ENCODE measurements around the gene RICTOR.
A peak's percentile ranks its signal among the peaks of the same experiment; 100 is the strongest.

The RICTOR gene

DNA sequence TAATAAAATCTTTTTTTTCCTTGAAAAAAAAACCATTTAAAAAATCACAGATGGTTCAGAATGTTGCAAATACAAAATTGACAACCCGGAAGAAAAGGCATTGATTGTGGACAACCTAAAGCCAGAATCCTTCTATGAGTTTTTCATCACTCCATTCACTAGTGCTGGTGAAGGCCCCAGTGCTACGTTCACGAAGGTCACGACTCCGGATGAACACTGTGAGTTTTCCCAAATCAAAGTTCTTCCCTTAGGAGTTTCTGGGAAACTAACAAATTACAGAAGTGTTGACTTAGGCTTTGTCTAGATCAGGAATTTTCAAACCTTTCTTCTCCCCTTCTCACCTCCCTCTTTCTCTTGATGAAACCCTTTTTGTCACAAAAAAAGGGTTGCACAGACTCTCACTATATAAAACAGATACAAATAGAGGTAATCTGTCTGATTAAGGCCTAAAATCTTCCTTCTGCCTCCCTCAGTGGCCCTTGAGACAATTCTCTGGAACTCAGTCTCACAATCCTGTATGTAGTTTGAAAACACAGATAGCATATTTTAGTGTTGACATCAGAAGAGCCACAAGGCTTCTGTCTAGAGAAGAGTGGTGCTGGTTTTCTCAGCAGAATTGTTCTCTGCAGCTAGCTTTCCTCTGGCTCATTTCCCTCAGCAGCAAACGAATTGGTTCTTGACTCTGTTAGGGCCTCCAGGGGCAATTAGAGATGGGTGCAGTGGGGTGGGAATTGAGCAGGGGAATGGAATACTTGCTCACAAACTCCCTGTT, 148.9 kb downstream of the RICTOR start:
- Histone ChIP-seq H3K4me2 (ENCODE audit: low read length, poor library complexity, severe bottlenecking) (no peak overlapping the region), H3K23ac (ENCODE audit: low read length in 2 of 2) (no peak overlapping the region), H2BK120ac (ENCODE audit: low read depth, low read length) (no peak overlapping the region), H2BK12ac (ENCODE audit: low read length in 2 of 2) (no peak overlapping the region), H2AK5ac (ENCODE audit: low read length, severe bottlenecking) (no peak overlapping the region), H4K8ac (ENCODE audit: low read length) (no peak overlapping the region), H3K9me3 (ENCODE audit: control insufficient read depth, low read length) (no peaks in the 10 kb centered on the region), H3K27ac (ENCODE audit: low read length, poor library complexity, severe bottlenecking) (peak overlapping the region; percentile 71), H2AFZ (ENCODE audit: low read depth, low read length) (no peak overlapping the region), H3K4ac (ENCODE audit: low read depth in 1 of 2, low read length in 2 of 2) (no peak overlapping the region), H2BK15ac (ENCODE audit: low read depth, poor library complexity, severe bottlenecking) (no peak overlapping the region), H4K91ac (ENCODE audit: low read length) (peak overlapping the region; percentile 35), H2BK5ac (ENCODE audit: low read depth, low read length, poor library complexity, severe bottlenecking) (no peak overlapping the region), H3K9ac (ENCODE audit: low read length) (peak overlapping the region; percentile 69), H3K14ac (ENCODE audit: low read length in 2 of 2) (no peak overlapping the region), H3K27me3 (ENCODE audit: control insufficient read depth in 1 of 2, insufficient read depth in 1 of 2, low read length in 2 of 2) (no peaks in the 10 kb centered on the region), H3K79me1 (replicated peaks; ENCODE audit: low read length, poor library complexity, severe bottlenecking) (peaks cover 3% of the 10 kb centered on the region), H3K4me3 (ENCODE audit: insufficient read depth in 1 of 2, low read depth in 1 of 2, low read length in 2 of 2) (peak overlapping the region in 1 of 2 experiments; percentile 7), H3K18ac (ENCODE audit: low read depth in 1 of 2, low read length in 2 of 2) (peak overlapping the region in 1 of 2 experiments; percentile 5), H3K4me1 (ENCODE audit: control insufficient read depth, insufficient read depth, low read depth, low read length) (peaks cover 6% of the 10 kb centered on the region), H3K36me3 (ENCODE audit: control insufficient read depth in 1 of 2, insufficient read depth in 2 of 2, low read depth in 1 of 2, low read length in 2 of 2) (peaks cover 16 to 97% of the 10 kb centered on the region in 2 experiments)
- peak; percentile 76 for DNase-seq
- WGBS = 63% methylated on average over 6 of the region's 6 CpGs

- 71% methylated on average over 3 of the region's 3 CpGs for WGBS
- no peak overlapping the region for H3K4ac ChIP-seq (ENCODE audit: low read depth in 1 of 2, low read length in 2 of 2)
- DNase-seq = peak; percentile 62
- H3K18ac ChIP-seq (ENCODE audit: low read depth in 1 of 2, low read length in 2 of 2) = no peak overlapping the region
- no peak overlapping the region for H2BK5ac ChIP-seq (ENCODE audit: low read depth, low read length, poor library complexity, severe bottlenecking)
- H3K14ac ChIP-seq (ENCODE audit: low read length in 2 of 2) = no peak overlapping the region
- peaks cover 3% of the 10 kb centered on the region for H3K79me1 ChIP-seq (replicated peaks; ENCODE audit: low read length, poor library complexity, severe bottlenecking)
- H3K9ac ChIP-seq (ENCODE audit: low read length) = peak overlapping the region; percentile 69
- peak overlapping the region in 1 of 2 experiments; percentile 19 for H3K4me3 ChIP-seq (ENCODE audit: insufficient read depth in 1 of 2, low read depth in 1 of 2, low read length in 2 of 2)
- H2BK15ac ChIP-seq (ENCODE audit: low read depth, poor library complexity, severe bottlenecking) = no peak overlapping the region
- no peaks in the 10 kb centered on the region for H3K9me3 ChIP-seq (ENCODE audit: control insufficient read depth, low read length)
- H2BK120ac ChIP-seq (ENCODE audit: low read depth, low read length) = no peak overlapping the region
- H3K27me3 ChIP-seq (ENCODE audit: control insufficient read depth in 1 of 2, insufficient read depth in 1 of 2, low read length in 2 of 2) = no peaks in the 10 kb centered on the region
- H3K4me1 ChIP-seq (ENCODE audit: control insufficient read depth, insufficient read depth, low read depth, low read length) = peaks cover 6% of the 10 kb centered on the region
- H3K36me3 ChIP-seq (ENCODE audit: control insufficient read depth in 1 of 2, insufficient read depth in 2 of 2, low read depth in 1 of 2, low read length in 2 of 2) = peaks cover 16 to 97% of the 10 kb centered on the region in 2 experiments
- no peak overlapping the region for H3K23ac ChIP-seq (ENCODE audit: low read length in 2 of 2)
- no peak overlapping the region for H2AK5ac ChIP-seq (ENCODE audit: low read length, severe bottlenecking)
- H2AFZ ChIP-seq (ENCODE audit: low read depth, low read length) = no peak overlapping the region
- no peak overlapping the region for H3K4me2 ChIP-seq (ENCODE audit: low read length, poor library complexity, severe bottlenecking)
- no peak overlapping the region for H4K91ac ChIP-seq (ENCODE audit: low read length)
- H3K27ac ChIP-seq (ENCODE audit: low read length, poor library complexity, severe bottlenecking) = no peak overlapping the region
- no peak overlapping the region for H2BK12ac ChIP-seq (ENCODE audit: low read length in 2 of 2)
- no peak overlapping the region for H4K8ac ChIP-seq (ENCODE audit: low read length)
Measured at GRCh38 chr5:38923661-38924451, 150.3 kb downstream of the RICTOR start.

- Histone ChIP-seq H2AFZ (ENCODE audit: low read depth, low read length) (no peak overlapping the region), H3K79me1 (replicated peaks; ENCODE audit: low read length, poor library complexity, severe bottlenecking) (peaks cover 3% of the 10 kb centered on the region), H3K18ac (ENCODE audit: low read depth in 1 of 2, low read length in 2 of 2) (no peak overlapping the region), H2BK15ac (ENCODE audit: low read depth, poor library complexity, severe bottlenecking) (no peak overlapping the region), H3K4me1 (ENCODE audit: control insufficient read depth, insufficient read depth, low read depth, low read length) (peaks cover 5% of the 10 kb centered on the region), H3K36me3 (ENCODE audit: control insufficient read depth in 1 of 2, insufficient read depth in 2 of 2, low read depth in 1 of 2, low read length in 2 of 2) (peaks cover 15 to 97% of the 10 kb centered on the region in 2 experiments), H3K27ac (ENCODE audit: low read length, poor library complexity, severe bottlenecking) (no peak overlapping the region), H2BK12ac (ENCODE audit: low read length in 2 of 2) (peak overlapping the region in 1 of 2 experiments; percentile 15), H3K4me2 (ENCODE audit: low read length, poor library complexity, severe bottlenecking) (no peak overlapping the region), H3K14ac (ENCODE audit: low read length in 2 of 2) (no peak overlapping the region), H3K4me3 (ENCODE audit: insufficient read depth in 1 of 2, low read depth in 1 of 2, low read length in 2 of 2) (no peak overlapping the region), H2AK5ac (ENCODE audit: low read length, severe bottlenecking) (no peak overlapping the region), H3K4ac (ENCODE audit: low read depth in 1 of 2, low read length in 2 of 2) (no peak overlapping the region), H3K9me3 (ENCODE audit: control insufficient read depth, low read length) (no peaks in the 10 kb centered on the region), H4K91ac (ENCODE audit: low read length) (no peak overlapping the region), H3K23ac (ENCODE audit: low read length in 2 of 2) (no peak overlapping the region), H2BK5ac (ENCODE audit: low read depth, low read length, poor library complexity, severe bottlenecking) (no peak overlapping the region), H3K9ac (ENCODE audit: low read length) (no peak overlapping the region), H2BK120ac (ENCODE audit: low read depth, low read length) (no peak overlapping the region), H3K27me3 (ENCODE audit: control insufficient read depth in 1 of 2, insufficient read depth in 1 of 2, low read length in 2 of 2) (no peaks in the 10 kb centered on the region), H4K8ac (ENCODE audit: low read length) (no peak overlapping the region)
- peak; percentile 53 for DNase-seq
- WGBS = 6% methylated on average over 1 of the region's 1 CpG
Measured at GRCh38 chr5:38922199-38922598, 152.0 kb downstream of the RICTOR start.

DNA sequence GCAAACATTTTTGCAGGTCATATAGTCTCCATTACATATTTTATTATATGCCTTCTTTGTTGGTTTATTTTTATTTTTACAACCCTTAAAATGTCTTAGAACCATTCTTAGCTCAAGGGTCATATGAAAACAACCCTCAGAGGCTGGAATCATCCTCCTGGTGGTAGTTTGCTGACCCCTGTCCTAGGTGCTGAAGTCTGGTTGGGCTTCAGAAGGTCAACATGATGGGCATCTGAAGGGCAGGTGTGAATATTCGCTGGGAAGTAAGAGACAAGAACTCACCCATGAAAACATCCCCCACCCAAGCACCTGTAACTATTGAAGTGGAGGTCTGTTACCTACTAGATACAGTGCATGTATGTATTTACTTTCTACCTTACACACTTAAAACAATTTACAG, 153.0 kb downstream of the RICTOR start:
- Histone ChIP-seq H2BK15ac (ENCODE audit: low read depth, poor library complexity, severe bottlenecking) (no peak overlapping the region), H4K8ac (ENCODE audit: low read length) (no peak overlapping the region), H2BK12ac (ENCODE audit: low read length in 2 of 2) (no peak overlapping the region), H2AFZ (ENCODE audit: low read depth, low read length) (no peak overlapping the region), H3K18ac (ENCODE audit: low read depth in 1 of 2, low read length in 2 of 2) (no peak overlapping the region), H3K9me3 (ENCODE audit: control insufficient read depth, low read length) (no peaks in the 10 kb centered on the region), H2AK5ac (ENCODE audit: low read length, severe bottlenecking) (no peak overlapping the region), H3K36me3 (ENCODE audit: control insufficient read depth in 1 of 2, insufficient read depth in 2 of 2, low read depth in 1 of 2, low read length in 2 of 2) (peaks cover 15 to 97% of the 10 kb centered on the region in 2 experiments), H3K4me2 (ENCODE audit: low read length, poor library complexity, severe bottlenecking) (no peak overlapping the region), H3K14ac (ENCODE audit: low read length in 2 of 2) (no peak overlapping the region), H3K4me1 (ENCODE audit: control insufficient read depth, insufficient read depth, low read depth, low read length) (peaks cover 6% of the 10 kb centered on the region), H3K4me3 (ENCODE audit: insufficient read depth in 1 of 2, low read depth in 1 of 2, low read length in 2 of 2) (no peak overlapping the region), H3K79me1 (replicated peaks; ENCODE audit: low read length, poor library complexity, severe bottlenecking) (peaks cover 3% of the 10 kb centered on the region), H2BK120ac (ENCODE audit: low read depth, low read length) (no peak overlapping the region), H3K9ac (ENCODE audit: low read length) (no peak overlapping the region), H3K4ac (ENCODE audit: low read depth in 1 of 2, low read length in 2 of 2) (no peak overlapping the region), H4K91ac (ENCODE audit: low read length) (no peak overlapping the region), H3K27me3 (ENCODE audit: control insufficient read depth in 1 of 2, insufficient read depth in 1 of 2, low read length in 2 of 2) (no peaks in the 10 kb centered on the region), H2BK5ac (ENCODE audit: low read depth, low read length, poor library complexity, severe bottlenecking) (no peak overlapping the region), H3K27ac (ENCODE audit: low read length, poor library complexity, severe bottlenecking) (no peak overlapping the region), H3K23ac (ENCODE audit: low read length in 2 of 2) (no peak overlapping the region)
- peak; percentile 19 for DNase-seq
- no CpG with 5 or more reads among the region's 1 CpG for WGBS
